GM10266 (cell line): ENCODE measurements around the gene CMKLR1.

ENCODE experiments used
- DNase-seq: peaks from one replicate; pipeline ENCODE4 v3.0.0; 2012; ENCODE audit errors: extremely low spot score
- CTCF ChIP-seq: IDR thresholded peaks from 2 replicates; pipeline ENCODE4 v1.5.1; 2012; ENCODE audit warnings: mild to moderate bottlenecking, low read depth; ENCODE audit not compliant: control insufficient read depth, insufficient read depth; ENCODE audit errors: missing control alignments

The CMKLR1 gene

GRCh38 chr12:108342985-108343384 lies 3.9 kb upstream of the CMKLR1 start:
- no peak for TF ChIP-seq CTCF
- no peak for DNase-seq

- DNase-seq, result no peak
These were observed 3.0 kb upstream of the CMKLR1 start for GRCh38 chr12:108341854-108342847.

GRCh38 chr12:108341356-108341755 lies 2.2 kb upstream of the CMKLR1 start:
- DNase-seq, result no peak
- no peak for TF ChIP-seq CTCF

More at GRCh38 chr12:108341854-108342847, 3.0 kb upstream of the CMKLR1 start:
- TF ChIP-seq CTCF, result no peak

GRCh38 chr12:108340037-108340436 lies 926 bp upstream of the CMKLR1 start:
- DNase-seq, result no peak
- TF ChIP-seq CTCF, result no peak

GRCh38 chr12:108337235-108338223 lies 1.6 kb downstream of the CMKLR1 start:
- peak; percentile 31 for TF ChIP-seq CTCF
- DNase-seq, result peak; percentile 74

GRCh38 chr12:108335349-108336119 lies 3.6 kb downstream of the CMKLR1 start:
- no peak for TF ChIP-seq CTCF
- peak; percentile 69 for DNase-seq
